NCI-H446 treated with DMSO at 0.1 percent for 48 hours (cell line): Measurements from ENCODE around the gene LDLRAD4.

ENCODE experiments used
- DNase-seq: peaks from one replicate; lab custom pipeline; 2025; lab: John Stamatoyannopoulos, UW

Gene LDLRAD4

DNA sequence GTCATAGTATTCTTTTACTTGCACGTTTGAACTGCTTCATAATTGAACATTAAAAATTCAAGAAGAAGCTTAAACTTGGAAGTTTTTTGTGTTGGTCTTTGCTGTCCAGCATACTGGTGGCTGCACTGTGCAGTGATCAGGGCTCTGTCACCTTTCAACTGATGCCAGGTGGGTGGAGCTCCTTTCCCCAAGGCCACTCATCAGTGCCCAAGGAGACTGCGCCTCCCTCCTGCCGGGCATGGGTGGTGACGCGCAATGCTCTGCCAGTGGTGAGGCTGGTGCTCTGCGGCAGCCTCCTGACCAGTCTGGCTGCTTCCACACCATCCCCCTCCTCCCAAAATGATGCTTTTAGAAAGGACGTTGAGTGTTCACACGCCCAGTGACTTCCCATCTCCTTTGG lies 16.0 kb upstream of the LDLRAD4 start:
- no peak for DNase-seq

- no peak for DNase-seq
Measured at GRCh38 chr18:13206301-13206700, 12.3 kb upstream of the LDLRAD4 start.

DNA sequence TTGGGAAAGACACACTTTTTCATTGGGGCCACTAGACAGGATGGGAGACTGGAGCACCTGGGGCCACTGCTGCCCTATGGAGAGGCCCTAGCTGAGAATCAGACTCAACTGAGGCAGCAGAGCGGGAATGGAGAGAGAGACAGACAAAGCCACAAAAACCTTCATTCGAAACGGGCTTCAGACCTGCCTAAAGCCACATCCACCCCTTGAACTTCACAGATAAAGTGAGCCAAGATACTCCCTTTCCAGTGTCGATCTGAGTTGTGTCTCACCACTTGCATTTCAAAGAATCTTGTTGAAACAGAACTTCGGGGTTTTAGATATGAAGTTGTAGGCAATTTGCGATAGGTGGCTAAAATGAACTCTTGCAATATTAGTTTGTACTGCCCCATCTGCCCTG lies 11.3 kb upstream of the LDLRAD4 start:
- DNase-seq = no peak

DNA sequence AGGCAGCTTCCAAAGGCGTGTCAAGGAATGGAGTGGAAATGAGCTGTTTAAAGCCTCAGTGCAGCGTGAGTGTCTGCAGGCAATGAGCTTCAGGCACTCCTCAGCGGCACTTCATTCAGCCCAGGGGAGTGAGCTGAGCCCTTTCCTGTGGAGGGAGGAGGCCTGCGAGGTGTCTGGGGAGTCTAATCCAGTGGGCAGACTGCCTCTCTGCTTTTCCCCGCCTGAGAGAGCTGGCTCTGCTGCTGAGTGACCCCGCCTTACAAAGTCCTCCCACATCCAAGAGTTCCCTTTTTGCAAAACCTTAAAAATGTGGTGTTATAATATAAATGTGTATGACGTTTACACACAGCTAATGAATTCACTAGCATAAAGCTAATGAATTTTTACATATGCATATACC lies 7.0 kb upstream of the LDLRAD4 start:
- no peak for DNase-seq

DNA sequence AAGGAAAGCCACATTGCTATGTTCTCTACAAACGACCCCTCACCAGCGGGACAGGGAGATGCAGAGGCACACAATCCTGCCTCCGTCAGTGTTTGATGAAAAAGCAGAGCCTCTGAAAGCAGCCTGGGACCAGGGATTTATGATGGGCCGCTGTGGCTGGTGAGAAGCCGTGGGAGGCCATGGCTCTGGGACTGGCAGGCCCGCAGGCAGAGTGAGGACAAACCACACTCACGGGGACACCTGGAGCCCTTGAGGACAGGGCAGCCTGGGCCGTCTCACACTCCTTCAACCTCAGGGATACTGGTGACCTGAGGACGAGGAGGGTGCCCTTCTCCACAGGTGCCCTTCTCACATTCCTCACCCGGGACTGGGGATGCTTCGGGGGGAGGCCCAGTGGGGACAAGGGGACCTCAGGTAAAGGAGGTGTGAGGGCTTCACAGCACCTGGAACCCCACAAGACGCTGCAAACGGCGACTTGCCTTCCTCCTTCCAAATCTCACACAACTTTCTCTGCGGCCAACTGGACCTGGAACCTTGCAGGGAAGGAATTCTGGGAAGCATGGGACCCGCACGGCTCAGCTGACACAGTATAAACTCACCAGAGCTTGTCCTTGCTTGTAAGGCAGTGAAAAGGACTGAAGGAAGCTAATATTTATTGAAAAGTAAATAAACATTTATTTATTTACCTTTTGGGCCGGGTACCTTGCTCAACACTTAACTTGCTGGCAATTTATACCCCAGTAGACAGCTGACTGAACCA lies 5.3 kb upstream of the LDLRAD4 start:
- no peak for DNase-seq

DNA sequence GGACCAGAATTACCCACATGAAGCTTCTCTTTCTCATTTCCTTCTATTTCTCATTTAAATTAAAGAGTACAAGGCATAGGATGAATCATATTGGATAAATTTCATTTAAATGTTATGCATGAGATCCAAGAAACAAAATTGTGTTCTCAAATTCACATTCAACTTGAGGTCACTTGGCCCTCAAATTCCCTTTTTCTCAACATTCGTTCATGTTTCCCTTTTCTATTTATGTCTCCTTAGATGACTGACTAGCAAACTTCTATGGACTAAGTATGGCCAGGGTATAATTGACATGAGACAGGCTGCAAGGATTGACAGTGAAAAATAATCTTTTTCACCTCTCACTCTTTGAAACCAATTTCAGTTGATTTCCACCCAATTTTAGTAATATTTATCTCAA lies 4.0 kb upstream of the LDLRAD4 start:
- DNase-seq = no peak

GRCh38 chr18:13216092-13216582 lies 2.4 kb upstream of the LDLRAD4 start:
- no peak for DNase-seq

DNA sequence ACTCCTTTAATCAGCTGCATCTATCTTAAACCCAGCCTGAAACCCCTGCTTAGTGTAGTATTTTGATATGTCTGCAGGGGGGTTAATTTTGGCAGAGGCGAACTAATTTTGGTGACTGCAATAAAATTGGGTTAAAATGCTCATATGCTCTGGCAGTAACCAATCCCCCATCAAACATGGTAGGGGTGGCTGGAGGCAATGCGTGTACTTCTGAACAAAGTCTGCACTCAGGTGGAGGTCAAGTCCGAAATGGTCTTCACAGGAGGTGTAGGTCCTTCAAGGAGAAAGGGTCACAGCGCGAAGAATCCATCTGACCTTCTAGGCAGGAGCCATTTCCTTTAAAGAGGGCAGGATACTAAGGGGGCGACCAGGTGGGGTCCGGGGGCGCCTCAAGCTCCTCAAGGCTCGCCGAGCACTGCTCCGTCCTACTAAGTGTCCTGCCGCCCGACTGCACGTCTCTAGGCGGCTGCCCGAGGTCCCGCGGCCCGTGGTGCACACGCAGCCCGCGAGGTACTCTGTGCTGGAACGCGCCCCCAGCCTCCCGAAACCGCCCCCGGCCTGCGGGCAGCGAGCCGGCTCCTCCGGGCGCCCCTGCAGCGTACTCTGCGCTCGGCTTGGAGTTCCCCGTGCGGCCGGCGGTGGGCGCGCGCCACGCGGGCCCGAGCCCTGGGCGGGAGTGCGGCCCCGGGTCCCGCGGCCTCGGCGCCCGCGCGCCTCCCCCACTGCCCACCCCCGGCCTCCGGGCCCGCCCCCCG lies 1.7 kb upstream of the LDLRAD4 start:
- no peak for DNase-seq

GRCh38 chr18:13217466-13217961 lies 1.0 kb upstream of the LDLRAD4 start:
- DNase-seq = no peak

- no peak for DNase-seq
Measured at GRCh38 chr18:13217971-13218367, 591 bp upstream of the LDLRAD4 start.

DNA sequence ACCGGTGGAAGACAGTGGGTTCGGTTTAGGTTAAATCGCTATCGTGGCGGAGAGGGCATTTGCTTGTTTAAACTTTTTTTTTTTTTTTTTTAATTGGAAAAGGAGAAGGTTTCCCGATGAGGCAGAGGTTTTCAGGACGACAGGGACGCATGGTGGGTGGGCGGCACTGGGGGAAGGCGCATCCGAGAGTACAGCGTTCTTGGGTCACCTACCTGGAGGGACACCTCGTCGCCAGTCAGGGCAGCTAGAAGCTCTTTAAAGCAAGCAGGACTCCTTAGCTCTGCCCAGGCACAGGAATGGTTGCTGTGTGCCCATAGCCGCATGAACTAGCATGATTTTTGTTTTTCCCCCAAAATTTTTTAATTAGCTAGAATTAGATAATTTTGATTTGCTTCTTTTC lies 437 bp downstream of the LDLRAD4 start:
- no peak for DNase-seq

- no peak for DNase-seq
Measured at GRCh38 chr18:13219593-13220159, 1.1 kb downstream of the LDLRAD4 start.

GRCh38 chr18:13220361-13220991 lies 1.9 kb downstream of the LDLRAD4 start:
- peak; percentile 26 for DNase-seq

DNA sequence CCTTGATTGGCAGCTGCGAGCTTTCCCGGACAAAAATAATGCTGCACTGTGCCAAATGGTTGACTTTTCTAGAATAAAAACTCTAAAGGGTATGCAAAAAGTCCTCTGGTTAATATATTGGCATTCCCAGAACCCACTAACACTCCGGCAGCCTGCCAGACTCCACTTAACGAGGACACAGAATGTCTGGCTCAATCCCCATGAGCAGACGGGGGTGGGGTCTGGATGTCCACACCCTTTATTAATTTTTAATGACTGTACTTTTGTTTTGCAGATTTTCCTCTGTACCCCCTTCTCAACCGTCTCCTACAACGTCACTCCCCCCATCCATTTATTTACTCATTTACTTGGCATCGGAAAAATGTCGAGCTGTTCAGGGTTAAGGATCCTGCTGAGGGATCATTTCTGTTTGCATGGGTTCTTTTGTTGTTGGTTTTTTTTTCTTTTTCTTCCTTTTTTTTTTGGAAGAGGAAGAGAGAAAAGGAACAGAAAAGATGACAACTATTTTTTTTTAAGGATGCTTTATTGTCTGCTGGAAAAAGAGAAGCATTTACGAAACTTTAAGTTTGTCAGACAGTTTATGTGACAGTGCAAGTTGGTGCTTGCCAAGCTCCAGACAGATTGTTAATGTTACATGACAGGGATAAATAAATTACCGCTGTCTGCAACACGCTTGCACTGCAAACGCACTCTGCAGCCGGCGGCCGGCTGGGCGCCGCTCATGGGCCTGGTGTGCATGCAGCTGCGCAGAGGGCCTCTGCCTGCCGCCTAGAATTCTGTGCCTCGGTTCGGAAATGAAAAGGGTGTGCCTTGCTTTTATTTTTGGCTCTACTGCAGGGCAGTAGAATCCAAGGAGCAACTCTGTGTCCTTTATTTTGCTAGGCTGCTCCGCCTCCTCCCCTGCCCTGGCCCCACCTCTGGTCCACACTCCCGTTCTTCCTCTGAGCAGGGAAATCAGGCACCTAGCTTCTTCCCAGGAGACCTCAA lies 3.6 kb downstream of the LDLRAD4 start:
- DNase-seq = peak; percentile 8

- no peak for DNase-seq
Measured at GRCh38 chr18:13222856-13223281, 4.3 kb downstream of the LDLRAD4 start.

GRCh38 chr18:13223311-13224143 lies 5.0 kb downstream of the LDLRAD4 start:
- no peak for DNase-seq

GRCh38 chr18:13225261-13225660 lies 6.7 kb downstream of the LDLRAD4 start:
- DNase-seq = no peak

- DNase-seq = no peak
Measured at GRCh38 chr18:13226533-13227144, 8.1 kb downstream of the LDLRAD4 start.

- no peak for DNase-seq
Measured at GRCh38 chr18:13227910-13228309, 9.3 kb downstream of the LDLRAD4 start.
